Effector memory CD4-positive, alpha-beta T cell (primary cell): Measurements from ENCODE around the gene CACNA2D1.

Experiments used
- DNase-seq, 3 donors: peaks; one replicate each; pipeline ENCODE4 v3.0.0-alpha.2; 2020
- H3K27ac ChIP-seq: 2 replicates; pipeline ENCODE4 v1.7.0; 2013; ENCODE audit warnings: mild to moderate bottlenecking, low read length, moderate library complexity; ENCODE audit not compliant: insufficient read depth, poor library complexity, severe bottlenecking
- H3K27me3 ChIP-seq: replicated peaks from 2 replicates; pipeline ENCODE4 v1.7.0; 2013; ENCODE audit warnings: mild to moderate bottlenecking, low read length; ENCODE audit not compliant: insufficient read depth, control insufficient read depth, poor library complexity, severe bottlenecking
- H3K36me3 ChIP-seq: 2 replicates; pipeline ENCODE4 v1.7.0; 2013; ENCODE audit warnings: mild to moderate bottlenecking, low read length, moderate library complexity; ENCODE audit not compliant: control insufficient read depth, insufficient read depth
- H3K4me1 ChIP-seq: 2 replicates; pipeline ENCODE4 v1.7.0; 2013; ENCODE audit warnings: low read length, mild to moderate bottlenecking; ENCODE audit not compliant: control insufficient read depth, insufficient read depth, poor library complexity, severe bottlenecking
- H3K4me3 ChIP-seq: 2 replicates; pipeline ENCODE4 v1.7.0; 2013; ENCODE audit warnings: low read length, low read depth, mild to moderate bottlenecking; ENCODE audit not compliant: insufficient read depth, poor library complexity, severe bottlenecking
- H3K9me3 ChIP-seq: 2 replicates; pipeline ENCODE4 v1.7.0; 2013; ENCODE audit warnings: mild to moderate bottlenecking, low read length, moderate library complexity; ENCODE audit not compliant: control insufficient read depth

The CACNA2D1 gene

GRCh38 chr7:82450759-82451158 lies 7.2 kb upstream of the CACNA2D1 start:
- H3K36me3 ChIP-seq: no peaks in the 10 kb centered on the region
- no peaks in the 10 kb centered on the region for H3K27me3 ChIP-seq
- H3K27ac ChIP-seq: no peak overlapping the region
- no peaks in the 10 kb centered on the region for H3K9me3 ChIP-seq
- H3K4me1 ChIP-seq: no peaks in the 10 kb centered on the region
- H3K4me3 ChIP-seq: no peak overlapping the region
- no peak for DNase-seq

GRCh38 chr7:82449910-82450309 lies 6.3 kb upstream of the CACNA2D1 start:
- H3K27ac ChIP-seq: no peak overlapping the region
- no peak for DNase-seq
- H3K36me3 ChIP-seq: no peaks in the 10 kb centered on the region
- no peaks in the 10 kb centered on the region for H3K4me1 ChIP-seq
- H3K4me3 ChIP-seq: no peak overlapping the region
- no peaks in the 10 kb centered on the region for H3K9me3 ChIP-seq
- no peaks in the 10 kb centered on the region for H3K27me3 ChIP-seq

GRCh38 chr7:82446897-82447296 lies 3.3 kb upstream of the CACNA2D1 start:
- Histone ChIP-seq H3K4me1 (no peaks in the 10 kb centered on the region), H3K27me3 (no peaks in the 10 kb centered on the region), H3K4me3 (no peak overlapping the region), H3K36me3 (no peaks in the 10 kb centered on the region), H3K9me3 (no peaks in the 10 kb centered on the region), H3K27ac (no peak overlapping the region)
- no peak for DNase-seq

GRCh38 chr7:82445271-82445670 lies 1.7 kb upstream of the CACNA2D1 start:
- Histone ChIP-seq H3K4me3 (no peak overlapping the region), H3K27me3 (no peaks in the 10 kb centered on the region), H3K9me3 (no peaks in the 10 kb centered on the region), H3K4me1 (no peaks in the 10 kb centered on the region), H3K36me3 (no peaks in the 10 kb centered on the region), H3K27ac (no peak overlapping the region)
- no peak for DNase-seq

- Histone ChIP-seq H3K4me3 (no peak overlapping the region), H3K9me3 (no peaks in the 10 kb centered on the region), H3K36me3 (no peaks in the 10 kb centered on the region), H3K27me3 (no peaks in the 10 kb centered on the region), H3K4me1 (no peaks in the 10 kb centered on the region), H3K27ac (no peak overlapping the region)
- no peak for DNase-seq
Observed at GRCh38 chr7:82444220-82444909, 788 bp upstream of the CACNA2D1 start.

- DNase-seq: no peak
- Histone ChIP-seq H3K4me3 (no peak overlapping the region), H3K27me3 (no peaks in the 10 kb centered on the region), H3K9me3 (no peaks in the 10 kb centered on the region), H3K36me3 (no peaks in the 10 kb centered on the region), H3K27ac (no peak overlapping the region), H3K4me1 (no peaks in the 10 kb centered on the region)
Observed at GRCh38 chr7:82443036-82443546, 486 bp downstream of the CACNA2D1 start.

- no peak overlapping the region for H3K4me3 ChIP-seq
- no peaks in the 10 kb centered on the region for H3K27me3 ChIP-seq
- H3K9me3 ChIP-seq: no peaks in the 10 kb centered on the region
- H3K4me1 ChIP-seq: no peaks in the 10 kb centered on the region
- H3K36me3 ChIP-seq: no peaks in the 10 kb centered on the region
- DNase-seq: no peak
- no peak overlapping the region for H3K27ac ChIP-seq
Observed at GRCh38 chr7:82442492-82443035, 1.0 kb downstream of the CACNA2D1 start.

- H3K36me3 ChIP-seq: no peaks in the 10 kb centered on the region
- no peaks in the 10 kb centered on the region for H3K27me3 ChIP-seq
- no peak overlapping the region for H3K27ac ChIP-seq
- no peaks in the 10 kb centered on the region for H3K9me3 ChIP-seq
- DNase-seq: no peak
- H3K4me1 ChIP-seq: no peaks in the 10 kb centered on the region
- no peak overlapping the region for H3K4me3 ChIP-seq
Observed at GRCh38 chr7:82441669-82442478, 1.7 kb downstream of the CACNA2D1 start.

- Histone ChIP-seq H3K36me3 (no peaks in the 10 kb centered on the region), H3K27ac (no peak overlapping the region), H3K27me3 (no peaks in the 10 kb centered on the region), H3K4me3 (no peak overlapping the region), H3K4me1 (no peaks in the 10 kb centered on the region), H3K9me3 (no peaks in the 10 kb centered on the region)
- DNase-seq: no peak
Observed at GRCh38 chr7:82438521-82438920, 5.1 kb downstream of the CACNA2D1 start.

- H3K9me3 ChIP-seq: no peaks in the 10 kb centered on the region
- H3K4me1 ChIP-seq: no peaks in the 10 kb centered on the region
- no peak for DNase-seq
- H3K4me3 ChIP-seq: no peak overlapping the region
- H3K27ac ChIP-seq: no peak overlapping the region
- H3K27me3 ChIP-seq: no peaks in the 10 kb centered on the region
- no peaks in the 10 kb centered on the region for H3K36me3 ChIP-seq
Observed at GRCh38 chr7:82435769-82436168, 7.8 kb downstream of the CACNA2D1 start.
